Activated naive CD8-positive, alpha-beta T cell treated with anti-CD3 and anti-CD28 coated beads, Interleukin-2, amount 10 ng/mL, durations not matched to agents 7 days and 5 days (primary cell): ENCODE results near the gene HES1. TPM values are rescaled to one million over a fixed set of nuclear protein-coding genes. Genes with fewer than 3 reads are reported as not detected.
"Not testable (repeated sequence)": the region's sequence is repeated elsewhere in the genome, so short reads cannot be mapped to it uniquely, and the experiment has no call there.

Source experiments
- ATAC-seq: fragments of 150-1000 bp; cut with Tn5 transposase; one replicate; pipeline ENCODE4 v1.10.0; 2021; ENCODE audit warnings: low read depth, moderate library complexity
- POLR2A ChIA-PET: fragments of 350-600 bp; sonication (Branson Sonifier 250); formaldehyde crosslinking; loops from one replicate; lab custom pipeline; 2021; ENCODE audit warnings: antibody characterized with exemption; lab: Charles Lee
- DNase-seq: peaks from one replicate; pipeline ENCODE4 v3.0.0; 2021
- H3K27ac Mint-ChIP-seq: one replicate; pipeline ENCODE4 v1.8.0; 2022; ENCODE audit warnings: mild to moderate bottlenecking, mixed read lengths
- H3K27me3 Mint-ChIP-seq: one replicate; pipeline ENCODE4 v1.8.0; 2022; ENCODE audit warnings: mild to moderate bottlenecking, moderate library complexity, mixed read lengths
- H3K36me3 Mint-ChIP-seq: one replicate; pipeline ENCODE4 v1.8.0; 2021; ENCODE audit warnings: mild to moderate bottlenecking, mixed read lengths
- H3K4me1 Mint-ChIP-seq: one replicate; pipeline ENCODE4 v1.8.0; 2021; ENCODE audit warnings: mixed read lengths
- H3K4me3 Mint-ChIP-seq: one replicate; pipeline ENCODE4 v1.8.0; 2022; ENCODE audit warnings: mild to moderate bottlenecking, moderate library complexity, mixed read lengths
- H3K9me3 Mint-ChIP-seq: one replicate; pipeline ENCODE4 v1.8.0; 2021; ENCODE audit warnings: mixed read lengths
- total RNA-seq, 2 experiments: library from RNA; stranded (reverse); gene quantifications; one replicate each; pipeline ENCODE4 v1.2.3, GENCODE V29; 2021

The HES1 gene
- total RNA-seq, 2 experiments from 2014 or later = not detected

DNA sequence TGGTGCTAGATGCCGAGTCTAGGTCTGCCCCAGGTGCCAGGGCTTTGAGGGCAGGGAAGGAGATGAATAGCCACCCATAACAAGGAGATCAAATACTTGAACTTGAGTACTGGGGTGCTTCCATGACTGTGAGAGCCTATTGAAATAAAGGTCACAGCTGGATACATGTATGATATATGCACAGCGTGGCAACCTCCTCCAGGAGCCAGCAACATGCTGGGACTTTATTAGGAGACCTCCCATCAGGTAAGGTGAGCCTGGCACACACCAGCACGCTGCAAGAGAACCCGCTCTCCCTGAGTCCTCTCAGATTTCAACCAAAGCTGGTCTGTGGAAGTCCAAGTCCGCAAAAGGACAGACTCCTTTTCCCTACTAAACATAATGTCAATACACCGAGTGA, 10.5 kb upstream of the HES1 start:
- Mint-ChIP-seq H3K27ac (no peak overlapping the region), H3K4me3 (no peak overlapping the region), H3K36me3 (no peaks in the 10 kb centered on the region), H3K9me3 (no peaks in the 10 kb centered on the region), H3K4me1 (no peaks in the 10 kb centered on the region), H3K27me3 (peaks cover 43% of the 10 kb centered on the region)
- POLR2A ChIA-PET = no interaction called here
- no peak for ATAC-seq
- no peak for DNase-seq

DNA sequence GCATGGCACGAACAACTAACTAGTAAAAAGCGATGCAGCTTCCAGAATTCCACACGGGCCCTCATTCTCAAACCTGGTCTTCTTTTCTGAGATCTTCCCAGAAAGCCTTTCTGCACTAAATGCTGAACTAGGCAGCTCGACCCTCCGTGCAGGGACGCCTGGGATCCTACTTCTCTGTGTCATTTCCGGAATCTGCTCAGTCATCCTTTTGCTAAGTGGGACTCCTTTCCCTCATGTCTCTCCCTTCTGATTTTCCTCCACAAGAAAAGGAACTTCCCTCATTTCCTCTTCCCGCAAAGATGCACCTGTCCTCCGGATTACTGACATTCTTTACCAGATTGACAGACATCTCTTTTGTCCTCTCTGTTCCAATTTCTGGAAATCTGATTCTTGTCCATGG, 9.2 kb upstream of the HES1 start:
- peaks cover 9% of the 10 kb centered on the region for H3K4me1 Mint-ChIP-seq
- ATAC-seq (no peak), DNase-seq (no peak)
- H3K4me3 Mint-ChIP-seq = no peak overlapping the region
- POLR2A ChIA-PET = no interaction called here
- H3K27me3 Mint-ChIP-seq = peaks cover 44% of the 10 kb centered on the region
- H3K9me3 Mint-ChIP-seq = no peaks in the 10 kb centered on the region
- H3K36me3 Mint-ChIP-seq = no peaks in the 10 kb centered on the region
- no peak overlapping the region for H3K27ac Mint-ChIP-seq

DNA sequence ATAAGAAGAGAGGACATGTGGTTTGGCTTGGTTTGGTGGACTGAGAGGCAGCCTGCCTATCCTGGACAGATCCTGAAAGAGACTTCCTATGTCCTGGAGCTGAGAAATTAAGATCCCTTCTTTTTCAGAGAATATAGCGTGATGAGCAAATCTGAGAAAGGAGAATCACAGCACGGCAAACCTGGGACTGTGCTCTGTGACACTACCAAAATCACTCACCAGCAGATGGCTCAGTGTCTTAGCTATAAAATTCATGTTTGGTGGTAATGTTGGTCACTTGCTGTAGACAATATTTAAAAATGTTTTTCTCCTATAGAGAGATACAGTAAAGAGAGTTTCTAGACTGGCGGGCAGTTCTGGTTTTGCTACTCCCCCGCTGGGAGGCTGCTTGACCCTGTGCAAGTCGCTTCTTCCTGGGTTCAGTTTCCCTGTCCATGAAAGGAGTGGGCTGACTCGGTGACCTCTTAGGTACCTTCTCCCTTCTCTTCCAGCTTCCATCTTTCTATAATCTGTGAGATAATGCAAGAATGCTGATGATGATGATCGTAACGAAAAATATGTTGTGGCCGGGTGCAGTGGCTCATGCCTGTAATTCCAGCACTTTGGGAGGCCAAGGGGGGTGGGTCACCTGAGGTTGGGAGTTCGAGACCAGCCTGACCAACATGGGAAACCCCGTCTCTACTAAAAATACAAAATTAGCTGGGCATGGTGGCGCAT, 7.6 kb upstream of the HES1 start:
- POLR2A ChIA-PET = no interaction called here
- ATAC-seq (no peak), DNase-seq (no peak)
- no peaks in the 10 kb centered on the region for H3K9me3 Mint-ChIP-seq
- H3K27ac Mint-ChIP-seq = no peak overlapping the region
- H3K27me3 Mint-ChIP-seq = peaks cover 52% of the 10 kb centered on the region
- peaks cover 9% of the 10 kb centered on the region for H3K4me1 Mint-ChIP-seq
- no peak overlapping the region for H3K4me3 Mint-ChIP-seq
- H3K36me3 Mint-ChIP-seq = peaks cover under 1% of the 10 kb centered on the region

DNA sequence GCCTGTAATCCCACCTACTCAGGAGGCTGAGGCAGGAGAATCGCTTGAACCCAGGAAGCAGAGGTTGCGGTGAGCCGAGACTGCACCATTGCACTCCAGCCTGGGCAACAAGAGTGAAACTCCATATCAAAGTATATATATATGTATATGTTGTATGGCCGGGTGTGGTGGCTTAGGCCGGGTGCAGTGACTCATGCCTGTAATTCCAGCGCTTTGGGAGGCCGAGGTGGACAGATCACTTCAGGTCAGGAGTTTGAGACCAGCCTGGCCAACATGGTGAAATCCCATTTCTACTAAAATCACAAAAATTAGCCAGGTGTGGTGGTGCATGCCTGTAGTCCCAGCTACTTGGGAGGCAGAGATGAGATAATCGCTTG, 7.0 kb upstream of the HES1 start:
- POLR2A ChIA-PET, DNase-seq, ATAC-seq, H3K36me3 Mint-ChIP-seq, H3K9me3 Mint-ChIP-seq, H3K27ac Mint-ChIP-seq, H3K4me3 Mint-ChIP-seq: not testable (repeated sequence)
- H3K27me3 Mint-ChIP-seq = peaks cover 57% of the 10 kb centered on the region
- H3K4me1 Mint-ChIP-seq = peaks cover 14% of the 10 kb centered on the region

DNA sequence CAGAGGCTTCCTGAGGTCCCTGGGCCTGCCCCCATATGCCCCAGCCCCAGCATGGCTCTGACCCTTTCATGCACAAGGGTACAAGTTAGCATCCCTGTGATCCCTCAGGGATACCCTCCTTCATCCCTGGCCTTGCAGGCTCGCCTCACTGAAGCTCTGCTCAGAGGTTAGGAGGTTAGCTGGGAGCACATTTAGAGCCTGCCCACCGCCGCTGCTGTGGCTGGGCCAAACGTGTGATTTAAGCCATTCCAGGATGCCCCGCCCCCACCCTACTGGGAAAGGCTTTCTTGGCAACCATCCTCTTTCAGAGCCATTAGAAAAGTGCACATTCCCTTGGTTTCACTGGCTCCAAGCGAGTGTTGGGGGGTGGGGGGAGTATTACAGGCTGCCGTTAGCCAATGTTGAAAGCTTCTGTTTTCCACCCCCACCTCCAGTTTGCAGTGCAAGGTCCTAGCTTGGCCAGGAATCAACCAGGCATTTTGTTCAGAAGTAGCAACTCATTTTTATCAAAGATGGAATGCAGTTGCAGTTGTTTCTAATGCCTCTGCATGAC, 6.3 kb upstream of the HES1 start:
- Mint-ChIP-seq H3K4me3 (no peak overlapping the region), H3K9me3 (no peaks in the 10 kb centered on the region), H3K27ac (no peak overlapping the region), H3K4me1 (peaks cover 14% of the 10 kb centered on the region), H3K27me3 (peaks cover 57% of the 10 kb centered on the region), H3K36me3 (peaks cover 2% of the 10 kb centered on the region)
- POLR2A ChIA-PET = no interaction called here
- ATAC-seq (no peak), DNase-seq (no peak)

DNA sequence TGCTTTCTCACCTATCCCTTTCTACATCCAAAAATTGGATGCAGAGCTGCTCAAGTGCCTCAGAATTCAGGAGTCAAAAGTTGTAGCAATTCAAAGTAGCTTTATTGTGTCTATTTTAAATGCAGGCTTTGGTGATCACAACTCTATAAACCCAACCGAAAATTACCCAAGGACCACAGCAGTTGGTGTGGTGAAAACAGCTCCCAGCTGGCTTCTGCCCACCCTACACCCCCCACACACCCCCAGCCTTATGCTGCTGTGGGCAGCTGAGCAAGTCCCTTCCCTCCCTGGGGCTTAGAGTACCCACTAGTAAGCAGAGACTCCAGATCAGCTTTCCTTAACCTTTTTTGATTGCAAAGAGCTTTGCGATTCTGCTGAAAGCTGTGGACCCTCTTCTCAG, 5.8 kb upstream of the HES1 start:
- POLR2A ChIA-PET = interaction anchor here (1.0 kb wide), 1 partner anchor 44 kb away, joined by 3 read pairs; no protein-coding TSS in a partner anchor

DNA sequence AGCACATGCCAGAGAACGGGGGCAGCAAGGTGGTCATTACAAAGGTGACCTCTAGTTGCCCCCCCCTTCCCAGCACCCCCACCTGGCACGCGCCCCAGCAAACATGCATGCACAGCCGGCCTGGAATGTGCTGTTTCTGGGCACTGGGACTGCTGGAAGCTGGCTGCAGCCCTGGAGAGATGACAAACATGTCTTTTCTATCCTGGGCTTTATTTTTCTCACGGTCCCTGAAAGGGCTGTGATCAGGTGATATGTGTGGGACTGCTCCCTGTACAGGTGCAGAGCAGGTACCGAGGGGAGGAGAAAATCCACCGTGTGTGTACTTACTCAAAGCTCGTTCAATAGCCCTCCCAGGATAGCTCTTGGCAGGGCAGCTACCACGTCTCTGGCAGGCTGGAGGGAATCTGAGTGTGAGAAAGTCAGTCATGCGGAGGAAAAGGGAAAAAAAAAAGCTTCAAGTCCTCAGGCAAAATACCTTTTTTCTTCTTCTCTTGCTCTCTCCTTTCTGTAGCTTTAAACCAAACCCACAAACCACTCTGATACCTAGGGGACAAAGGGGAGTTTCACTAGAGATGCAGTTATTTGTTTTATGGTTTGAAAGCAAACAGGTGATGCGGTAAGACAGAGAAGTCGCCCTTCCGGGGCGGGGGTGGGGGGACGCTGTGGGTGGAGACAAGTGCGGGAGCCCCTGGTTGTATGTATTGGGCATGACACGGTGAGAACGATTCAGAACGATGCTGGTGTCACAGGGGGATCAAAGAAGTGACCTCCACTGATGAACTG, 5.0 kb upstream of the HES1 start:
- no peak overlapping the region for H3K27ac Mint-ChIP-seq
- POLR2A ChIA-PET = interaction anchor here (1.0 kb wide), 1 partner anchor 45 kb away, joined by 3 read pairs; no protein-coding TSS in a partner anchor
- H3K4me3 Mint-ChIP-seq = peak overlapping the region; percentile 1
- ATAC-seq = no peak
- no peak for DNase-seq
- no peaks in the 10 kb centered on the region for H3K9me3 Mint-ChIP-seq
- H3K27me3 Mint-ChIP-seq = peaks cover 69% of the 10 kb centered on the region
- peaks cover 20% of the 10 kb centered on the region for H3K4me1 Mint-ChIP-seq
- H3K36me3 Mint-ChIP-seq = peaks cover 2% of the 10 kb centered on the region

More for the DNA sequence above, 5.8 kb upstream of the HES1 start:
- Mint-ChIP-seq H3K4me1 (peaks cover 16% of the 10 kb centered on the region), H3K27ac (no peak overlapping the region), H3K36me3 (peaks cover 2% of the 10 kb centered on the region), H3K4me3 (no peak overlapping the region), H3K9me3 (no peaks in the 10 kb centered on the region), H3K27me3 (peaks cover 61% of the 10 kb centered on the region)
- ATAC-seq (no peak), DNase-seq (no peak)

DNA sequence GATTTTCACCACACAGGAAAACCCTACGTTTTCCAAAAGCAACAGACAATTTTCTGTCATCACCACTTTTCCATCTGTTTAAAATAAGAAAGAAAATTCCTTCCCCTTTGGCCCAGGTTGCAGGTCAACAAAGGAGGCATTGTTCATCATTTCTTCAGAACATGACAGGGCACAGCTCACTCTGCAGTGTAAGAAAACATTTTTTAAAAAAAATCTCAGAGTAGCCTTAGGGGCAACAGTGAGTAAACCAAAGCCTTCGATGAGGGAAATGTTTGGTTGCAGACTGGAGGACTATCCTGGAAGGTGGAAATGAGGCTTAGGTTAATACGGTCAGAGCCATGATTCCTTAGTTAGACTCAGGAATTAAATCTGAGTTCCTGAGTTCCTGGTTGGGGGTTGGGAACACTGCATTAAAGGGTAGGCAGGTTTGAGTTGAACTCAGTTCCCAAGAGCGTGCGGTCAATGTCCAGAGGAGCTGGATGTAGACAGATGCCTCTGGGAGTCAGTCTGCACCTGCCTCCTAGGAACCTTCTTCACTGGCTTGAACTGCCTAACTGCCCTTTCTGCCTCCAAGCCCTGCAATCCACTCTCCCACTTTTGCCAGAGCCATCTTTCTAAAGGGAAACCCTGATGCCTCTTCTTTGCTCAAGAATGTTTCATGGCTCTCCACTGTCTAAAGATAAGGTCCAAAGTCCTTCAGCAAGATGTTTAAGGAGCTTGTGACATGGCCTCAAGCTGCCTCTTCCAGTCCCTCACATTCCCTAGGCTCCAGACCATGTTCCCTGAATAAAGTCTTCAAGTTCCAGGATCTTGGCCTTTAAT, 3.3 kb upstream of the HES1 start:
- Mint-ChIP-seq H3K27ac (no peak overlapping the region), H3K36me3 (peaks cover 2% of the 10 kb centered on the region), H3K4me1 (peaks cover 35% of the 10 kb centered on the region), H3K4me3 (no peak overlapping the region), H3K27me3 (peaks cover 77% of the 10 kb centered on the region), H3K9me3 (no peaks in the 10 kb centered on the region)
- DNase-seq (no peak), ATAC-seq (no peak)
- POLR2A ChIA-PET = interaction anchor here (0.9 kb wide), 1 partner anchor 9 kb away, joined by 3 read pairs; no protein-coding TSS in a partner anchor

DNA sequence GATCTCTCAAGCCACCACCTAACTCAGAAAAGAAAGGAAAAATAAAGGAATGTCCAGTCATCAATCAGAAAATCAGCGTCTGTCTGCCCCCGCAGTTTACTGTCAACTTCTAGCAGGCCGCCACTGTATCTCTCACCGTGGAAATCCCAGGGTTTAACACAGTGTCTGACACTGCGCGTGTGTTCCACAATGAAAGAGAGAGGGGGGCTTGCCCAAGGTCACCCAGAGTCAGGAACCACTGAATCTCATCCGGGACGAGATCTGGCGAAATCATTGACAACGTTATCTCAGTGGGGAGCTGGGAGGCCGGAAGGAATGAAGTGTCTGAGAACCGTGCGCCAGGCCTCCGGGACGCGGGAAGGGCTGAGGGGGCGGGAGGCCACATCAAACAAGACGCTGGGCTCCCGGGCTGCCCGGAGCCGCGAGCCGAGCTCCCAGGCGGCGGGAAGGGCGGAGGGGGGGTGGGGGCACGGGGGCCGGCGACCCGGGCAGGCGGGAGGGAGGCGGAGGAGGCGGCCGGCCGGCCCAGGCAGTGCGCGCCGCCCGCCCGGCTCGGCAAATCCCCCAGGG, 2.2 kb upstream of the HES1 start:
- Mint-ChIP-seq H3K9me3 (no peaks in the 10 kb centered on the region), H3K4me3 (peak overlapping the region; percentile 76), H3K4me1 (peaks cover 38% of the 10 kb centered on the region), H3K27ac (no peak overlapping the region), H3K27me3 (peaks cover 77% of the 10 kb centered on the region), H3K36me3 (peaks cover 2% of the 10 kb centered on the region)
- DNase-seq = no peak
- POLR2A ChIA-PET = no interaction called here
- no peak for ATAC-seq

DNA sequence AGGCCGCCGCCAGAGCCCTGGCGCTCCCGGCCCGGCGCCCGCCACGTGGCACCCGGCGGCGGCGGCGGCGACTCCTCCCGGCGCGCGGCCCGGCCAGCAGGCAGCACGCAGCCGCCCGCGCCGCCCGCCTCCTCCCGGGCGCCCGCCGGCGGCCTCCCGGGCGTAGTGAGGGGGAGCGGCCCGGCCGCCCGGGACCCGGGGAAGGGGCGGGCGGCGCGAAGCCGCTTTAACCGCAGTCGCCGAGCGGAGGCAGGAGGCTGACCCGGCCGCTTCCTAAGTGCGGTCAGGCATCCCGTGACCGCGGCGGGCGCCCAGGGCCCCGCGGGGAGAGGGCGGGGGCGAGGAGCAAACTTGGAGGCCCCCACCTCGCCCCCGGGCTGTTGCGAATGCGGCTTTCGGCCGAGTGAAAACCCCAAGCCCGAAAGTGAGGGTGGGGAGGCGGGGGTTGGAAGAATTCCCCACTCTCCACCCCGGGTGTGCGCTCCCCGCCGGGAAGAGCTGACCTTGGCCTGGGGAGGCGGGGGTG, 1.7 kb upstream of the HES1 start:
- peak; percentile 17 for ATAC-seq
- POLR2A ChIA-PET = no interaction called here

DNA sequence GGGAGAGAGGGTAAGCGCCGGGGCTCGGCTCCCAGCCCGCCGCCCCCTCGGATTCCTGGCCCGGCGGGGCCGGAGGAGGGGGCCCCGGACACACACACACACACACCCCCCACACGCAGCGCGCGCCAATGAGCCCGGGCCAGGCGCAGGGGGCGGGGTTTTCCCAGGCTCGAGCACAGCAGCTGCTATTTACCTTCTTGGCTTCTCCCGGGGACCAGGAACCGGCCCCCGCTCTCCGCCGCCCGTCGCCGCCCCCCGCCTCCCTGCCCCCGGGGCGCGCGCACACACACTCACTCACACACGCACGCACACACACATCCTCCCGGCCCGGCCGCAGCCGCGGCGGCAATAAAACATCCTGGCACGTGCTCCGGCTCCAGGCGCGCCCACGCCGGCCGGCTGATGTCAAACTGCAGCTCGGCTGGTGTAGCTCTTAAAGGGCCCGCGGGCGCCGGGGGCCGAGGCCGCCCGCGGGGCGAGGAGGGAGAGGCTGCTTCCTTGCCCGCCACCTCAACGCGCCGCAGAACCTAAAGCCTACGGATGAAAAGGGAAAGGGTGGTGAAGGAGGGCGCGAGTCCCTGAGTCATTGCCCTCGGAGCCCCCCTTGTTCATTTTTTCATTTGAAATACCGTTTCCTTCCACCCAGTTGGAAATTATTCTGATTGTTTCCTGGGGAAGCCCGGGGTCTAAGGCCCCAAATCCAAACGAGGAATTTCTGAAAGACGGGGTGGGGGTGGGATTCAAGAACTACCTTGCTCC, 1.0 kb upstream of the HES1 start:
- peak; percentile 82 for DNase-seq
- H3K27ac Mint-ChIP-seq = peak overlapping the region; percentile 75
- no peaks in the 10 kb centered on the region for H3K9me3 Mint-ChIP-seq
- H3K27me3 Mint-ChIP-seq = peaks cover 86% of the 10 kb centered on the region
- POLR2A ChIA-PET = interaction anchor here (0.8 kb wide), 1 partner anchor 39 kb away, joined by 3 read pairs; no protein-coding TSS in a partner anchor
- H3K36me3 Mint-ChIP-seq = peaks cover 2% of the 10 kb centered on the region
- ATAC-seq = peak; percentile 55
- peaks cover 42% of the 10 kb centered on the region for H3K4me1 Mint-ChIP-seq
- peak overlapping the region; percentile 83 for H3K4me3 Mint-ChIP-seq

More for the DNA sequence above, 1.7 kb upstream of the HES1 start:
- Mint-ChIP-seq H3K36me3 (peaks cover 2% of the 10 kb centered on the region), H3K4me1 (peaks cover 38% of the 10 kb centered on the region), H3K27ac (no peak overlapping the region), H3K4me3 (no peak overlapping the region), H3K27me3 (peaks cover 83% of the 10 kb centered on the region), H3K9me3 (no peaks in the 10 kb centered on the region)
- peak; percentile 55 for DNase-seq

DNA sequence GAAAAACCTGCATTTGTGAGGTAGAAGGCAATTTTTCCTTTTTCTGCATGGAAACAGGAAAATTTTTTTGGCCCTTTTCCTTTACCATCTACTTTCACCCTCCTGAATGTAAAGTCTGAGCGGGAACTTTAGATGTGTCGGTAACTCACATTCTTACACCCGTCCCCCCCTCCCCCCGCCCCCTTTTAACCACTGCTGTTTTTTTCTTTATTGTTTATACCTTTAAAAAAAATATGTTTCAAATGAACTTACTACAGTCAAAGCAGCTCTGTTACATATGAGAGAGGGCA, 487 bp upstream of the HES1 start:
- peaks cover 2% of the 10 kb centered on the region for H3K36me3 Mint-ChIP-seq
- no peak overlapping the region for H3K27ac Mint-ChIP-seq
- no peaks in the 10 kb centered on the region for H3K9me3 Mint-ChIP-seq
- no peak for ATAC-seq
- H3K27me3 Mint-ChIP-seq = peaks cover 86% of the 10 kb centered on the region
- POLR2A ChIA-PET = interaction anchor here (0.8 kb wide), 1 partner anchor 38 kb away, joined by 3 read pairs; no protein-coding TSS in a partner anchor
- H3K4me1 Mint-ChIP-seq = peaks cover 44% of the 10 kb centered on the region
- no peak for DNase-seq
- no peak overlapping the region for H3K4me3 Mint-ChIP-seq
